GM19035 (cell line): ENCODE measurements around the gene CMTM4.
"Not testable (repeated sequence)": the region's sequence is repeated elsewhere in the genome, so short reads cannot be mapped to it uniquely, and the experiment has no call there.

Experiments
- ATAC-seq: cut with Tn5 transposase; IDR thresholded peaks from one replicate; pipeline ENCODE4 v1.9.1; 2021; ENCODE audit not compliant: unreplicated experiment

CMTM4 gene

GRCh38 chr16:66569131-66569530 lies 127.4 kb downstream of the CMTM4 start:
- no peak for ATAC-seq

- ATAC-seq, result no peak
Observed at GRCh38 chr16:66568355-66568754, 128.2 kb downstream of the CMTM4 start.

GRCh38 chr16:66567270-66567669 lies 129.3 kb downstream of the CMTM4 start:
- not testable (repeated sequence) for ATAC-seq

- no peak for ATAC-seq
Observed at GRCh38 chr16:66566051-66566901, 130.3 kb downstream of the CMTM4 start, which contains the start of gene CMTM1. Gene CMTM1 (plus strand): TSS chr16:66566439. CDS start chr16:66566514, 75 bp downstream.
